HG03457 (cell line): ENCODE data around the gene ERAL1.
"Not testable (repeated sequence)": the region's sequence is repeated elsewhere in the genome, so short reads cannot be mapped to it uniquely, and the experiment has no call there.

Experiments
- ATAC-seq: cut with Tn5 transposase; IDR thresholded peaks from one replicate; pipeline ENCODE4 v1.9.1; 2021; ENCODE audit warnings: moderate number of reproducible peaks; ENCODE audit not compliant: unreplicated experiment

The ERAL1 gene

DNA sequence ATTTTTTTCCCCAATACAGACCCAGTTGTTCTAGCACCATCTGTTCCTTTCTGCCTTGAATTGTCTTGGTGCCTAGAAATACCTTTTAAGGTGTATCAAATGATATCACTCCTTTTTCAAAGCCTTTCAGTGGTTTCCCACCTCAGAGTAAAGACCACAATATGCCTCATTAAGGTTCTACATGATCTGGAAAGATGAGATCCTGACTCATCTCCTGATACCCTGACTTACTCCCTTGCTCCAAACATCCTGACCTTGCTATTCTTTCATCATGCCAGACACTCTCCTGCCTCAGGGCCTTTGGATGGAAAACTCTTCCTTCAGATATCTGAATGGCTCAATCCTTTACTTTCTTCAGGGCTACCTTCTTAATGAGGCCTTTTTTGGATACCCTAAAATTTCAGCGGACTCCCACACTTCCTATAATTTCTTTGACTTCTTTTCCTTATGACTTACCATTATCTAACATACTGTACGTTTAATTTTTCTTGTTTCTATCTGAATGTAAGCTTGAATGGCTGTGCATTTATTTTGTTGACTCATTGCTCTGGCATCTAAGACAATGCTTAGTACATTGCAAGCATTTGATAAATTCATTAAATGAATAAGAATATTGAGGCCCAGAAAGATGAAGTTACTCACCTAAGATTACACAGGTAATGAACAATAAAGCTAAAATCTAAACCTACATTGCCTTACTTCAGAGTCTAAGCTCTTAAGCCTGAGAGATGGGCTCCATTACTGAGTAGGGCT is 23.5 kb downstream of the ERAL1 start:
- no peak for ATAC-seq

DNA sequence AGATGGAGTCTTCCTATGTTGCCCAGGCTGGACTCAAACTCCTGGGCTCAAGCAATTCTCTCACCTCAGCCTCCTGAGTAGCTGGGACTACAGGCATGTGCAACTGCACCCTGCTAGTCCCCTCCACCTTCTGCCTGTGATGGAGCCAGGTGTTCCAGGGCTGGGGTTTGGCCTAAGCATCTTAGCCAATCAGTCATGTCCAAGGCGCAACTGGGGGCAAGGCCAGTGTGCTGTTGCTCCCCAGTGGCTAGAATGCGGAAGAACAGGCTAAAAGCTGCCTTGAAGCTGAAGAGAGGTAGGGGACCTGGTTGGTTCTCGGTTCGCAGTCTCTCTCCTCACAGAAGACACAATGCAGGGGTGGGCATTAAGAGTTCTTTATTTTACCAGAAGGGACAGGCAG is 24.2 kb downstream of the ERAL1 start:
- no peak for ATAC-seq

- no peak for ATAC-seq
These were observed 25.2 kb downstream of the ERAL1 start for GRCh38 chr17:28879886-28880571.

DNA sequence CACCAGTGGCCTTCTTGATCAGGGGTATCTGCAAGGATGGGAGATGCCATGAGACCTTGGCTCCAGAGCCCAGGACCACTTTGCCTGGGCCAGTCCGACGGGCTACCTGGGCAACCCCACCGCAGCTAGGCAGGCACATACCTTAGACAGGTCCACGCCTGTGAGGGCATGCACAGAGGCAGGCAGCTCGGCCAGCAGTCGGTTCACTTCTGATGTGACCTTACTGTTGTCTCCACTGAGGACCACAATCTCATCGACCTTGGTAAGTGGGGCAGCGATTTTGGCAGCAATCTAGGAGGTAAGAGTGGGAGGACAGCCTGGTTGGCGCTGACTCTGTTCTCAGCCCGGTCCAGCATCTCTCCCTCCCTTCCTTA is 25.7 kb downstream of the ERAL1 start:
- no peak for ATAC-seq

DNA sequence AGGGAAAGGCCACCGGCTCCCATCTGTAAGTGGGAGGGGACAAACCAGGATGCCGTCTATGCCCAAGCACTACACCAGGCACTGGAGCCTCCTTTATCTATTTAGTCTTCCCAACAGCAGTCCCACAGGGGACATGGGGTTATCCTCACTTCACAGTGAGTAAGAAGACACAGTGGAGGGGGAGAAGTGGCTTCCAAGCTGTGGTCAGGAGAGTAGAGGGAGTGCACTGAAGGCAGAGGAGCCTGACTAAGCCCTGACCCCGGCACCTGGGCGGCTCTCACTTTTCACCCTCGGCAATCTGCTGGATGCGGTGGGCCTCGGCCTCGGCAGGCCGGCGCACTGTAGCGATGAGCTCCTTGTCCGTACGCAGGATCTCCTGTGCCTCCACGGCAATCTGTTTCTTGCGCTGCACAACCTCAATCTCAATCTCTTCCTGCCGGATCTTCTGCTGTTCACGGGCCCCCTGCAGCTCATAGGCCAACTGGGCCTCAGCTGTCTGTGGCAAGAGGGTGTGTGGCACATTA is 26.8 kb downstream of the ERAL1 start:
- ATAC-seq: no peak

GRCh38 chr17:28882154-28882895 is 27.5 kb downstream of the ERAL1 start:
- ATAC-seq: no peak

GRCh38 chr17:28883967-28884702 is 29.3 kb downstream of the ERAL1 start:
- ATAC-seq: no peak

DNA sequence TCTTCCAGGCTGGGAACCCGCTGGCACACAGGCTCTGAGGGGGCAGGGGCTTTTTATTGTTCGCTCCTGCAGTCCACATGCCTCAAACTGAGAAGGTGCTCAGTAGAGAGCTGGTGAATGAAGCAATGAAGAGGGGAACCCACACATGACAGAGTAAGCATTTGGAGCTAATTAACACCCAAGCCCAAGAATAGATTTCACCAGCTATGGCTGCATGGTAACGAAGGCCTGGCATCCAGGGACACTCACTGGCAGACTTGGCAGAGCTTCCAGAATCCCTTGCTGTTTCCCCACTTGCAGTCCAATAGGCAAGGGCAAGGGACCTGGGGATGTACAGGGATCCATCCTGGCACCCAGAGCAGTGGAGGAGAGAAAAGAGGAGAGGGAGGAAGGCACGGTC is 30.5 kb downstream of the ERAL1 start:
- ATAC-seq: no peak

DNA sequence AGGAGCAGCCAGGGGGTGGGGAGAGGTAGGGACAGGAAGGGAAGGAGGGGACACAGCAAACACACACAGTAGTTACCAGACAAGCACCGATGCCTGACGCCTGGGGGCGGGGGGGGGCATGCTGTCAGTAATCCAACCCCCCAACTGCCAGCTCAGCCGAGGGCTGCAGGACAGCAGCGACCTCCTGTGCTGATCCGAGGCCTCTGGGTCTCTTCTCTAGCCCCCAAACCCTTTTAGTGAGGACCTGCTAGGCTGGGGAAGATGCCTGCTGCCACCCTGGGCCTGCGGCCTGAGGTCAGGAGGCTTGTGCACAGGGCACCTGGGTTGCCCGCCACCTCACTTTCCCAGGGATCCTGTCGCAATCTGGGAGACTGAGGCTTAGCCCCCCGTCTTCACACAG is 31.1 kb downstream of the ERAL1 start:
- ATAC-seq: no peak

DNA sequence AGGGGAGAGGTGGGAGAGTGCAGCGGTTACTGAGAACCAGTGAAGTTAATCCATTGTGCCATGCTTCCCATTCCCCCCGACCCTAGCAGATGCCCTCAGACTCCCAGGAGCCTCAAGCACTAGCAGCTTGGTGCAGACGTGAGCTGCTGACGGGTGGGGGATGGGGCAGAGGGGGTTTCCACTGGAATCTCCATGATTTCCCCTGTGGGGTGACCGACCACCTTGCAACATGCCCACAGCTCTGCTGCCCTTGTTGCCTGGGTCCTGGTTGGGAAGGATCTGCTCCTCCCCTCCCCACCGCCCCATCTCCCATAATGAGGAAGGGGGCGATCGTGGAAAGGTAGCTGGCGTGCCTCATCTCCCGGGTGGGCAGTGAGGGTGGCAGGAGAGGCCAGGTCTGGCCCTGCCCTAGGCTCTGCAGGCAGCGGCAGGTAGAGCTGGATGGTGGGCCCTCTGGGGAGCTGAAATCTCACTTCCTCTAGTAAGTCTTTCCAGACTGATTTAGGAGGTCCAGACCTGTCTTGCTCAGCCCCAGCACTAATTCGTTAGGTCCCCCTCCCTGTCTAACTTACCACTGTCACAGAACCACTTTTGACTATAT is 33.2 kb downstream of the ERAL1 start:
- no peak for ATAC-seq

- no peak for ATAC-seq
These were observed 34.0 kb downstream of the ERAL1 start for GRCh38 chr17:28888832-28889231.

DNA sequence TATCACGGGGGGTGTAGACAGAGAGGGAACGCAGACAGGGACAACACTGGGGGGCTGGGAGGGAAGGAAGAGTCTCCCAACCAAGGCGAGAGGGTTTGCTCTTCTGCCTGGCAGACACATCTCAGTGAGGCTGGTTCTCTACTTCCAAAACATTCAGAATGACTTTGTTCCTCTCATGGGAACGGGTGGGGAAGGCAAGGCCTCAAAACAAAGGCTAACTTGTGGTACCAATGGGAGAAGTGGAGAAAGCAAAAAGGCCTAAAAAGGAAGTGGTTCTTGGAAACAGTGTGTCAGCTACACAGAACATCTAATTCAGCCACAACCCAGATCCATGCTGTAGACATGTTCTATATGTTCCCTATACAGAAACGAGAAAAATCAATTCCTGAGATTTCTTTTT is 35.2 kb downstream of the ERAL1 start:
- no peak for ATAC-seq

DNA sequence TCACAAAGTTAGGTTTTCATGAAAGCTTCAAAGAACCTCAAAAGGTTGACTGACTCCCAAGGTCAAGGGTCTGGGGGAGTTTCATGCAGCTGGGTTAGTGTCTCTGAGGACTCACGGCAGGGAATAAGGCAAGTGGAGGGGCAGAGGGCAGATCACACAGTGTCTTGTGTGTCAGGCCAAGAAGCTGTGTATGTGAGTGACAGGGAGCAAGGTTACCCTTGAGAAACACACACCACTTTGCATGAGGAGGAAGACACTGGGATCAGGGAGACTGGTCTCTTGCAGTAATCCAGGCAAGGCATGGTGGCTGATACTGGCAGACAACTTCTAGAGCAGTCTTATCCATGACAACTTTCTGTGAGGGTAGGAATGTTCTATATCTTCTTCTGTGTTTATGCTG is 36.4 kb downstream of the ERAL1 start:
- no peak for ATAC-seq

- no peak for ATAC-seq
These were observed 37.2 kb downstream of the ERAL1 start for GRCh38 chr17:28892024-28892423.

- not testable (repeated sequence) for ATAC-seq
These were observed 38.7 kb downstream of the ERAL1 start for GRCh38 chr17:28893248-28894183.

GRCh38 chr17:28895794-28896447 is 41.1 kb downstream of the ERAL1 start:
- no peak for ATAC-seq

DNA sequence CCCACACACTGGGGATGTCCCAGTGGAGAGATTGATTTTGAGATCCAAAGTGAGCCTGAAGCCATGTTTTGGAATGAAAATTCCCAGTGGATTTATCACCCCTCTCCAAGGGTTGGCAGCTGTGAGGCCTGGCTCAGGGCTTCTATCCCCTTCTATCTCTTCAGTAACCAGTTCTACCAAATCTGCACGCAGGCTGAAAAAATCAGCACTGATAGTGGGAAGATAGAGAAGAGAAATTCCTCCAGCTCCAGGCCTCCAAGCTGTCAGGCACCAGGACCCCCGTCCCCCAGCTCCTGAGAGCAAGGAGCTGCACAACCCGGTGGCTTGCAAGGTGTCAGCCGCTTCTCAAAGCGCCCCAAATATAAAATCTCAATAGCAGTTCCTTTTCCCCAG is 41.7 kb downstream of the ERAL1 start:
- ATAC-seq: no peak

DNA sequence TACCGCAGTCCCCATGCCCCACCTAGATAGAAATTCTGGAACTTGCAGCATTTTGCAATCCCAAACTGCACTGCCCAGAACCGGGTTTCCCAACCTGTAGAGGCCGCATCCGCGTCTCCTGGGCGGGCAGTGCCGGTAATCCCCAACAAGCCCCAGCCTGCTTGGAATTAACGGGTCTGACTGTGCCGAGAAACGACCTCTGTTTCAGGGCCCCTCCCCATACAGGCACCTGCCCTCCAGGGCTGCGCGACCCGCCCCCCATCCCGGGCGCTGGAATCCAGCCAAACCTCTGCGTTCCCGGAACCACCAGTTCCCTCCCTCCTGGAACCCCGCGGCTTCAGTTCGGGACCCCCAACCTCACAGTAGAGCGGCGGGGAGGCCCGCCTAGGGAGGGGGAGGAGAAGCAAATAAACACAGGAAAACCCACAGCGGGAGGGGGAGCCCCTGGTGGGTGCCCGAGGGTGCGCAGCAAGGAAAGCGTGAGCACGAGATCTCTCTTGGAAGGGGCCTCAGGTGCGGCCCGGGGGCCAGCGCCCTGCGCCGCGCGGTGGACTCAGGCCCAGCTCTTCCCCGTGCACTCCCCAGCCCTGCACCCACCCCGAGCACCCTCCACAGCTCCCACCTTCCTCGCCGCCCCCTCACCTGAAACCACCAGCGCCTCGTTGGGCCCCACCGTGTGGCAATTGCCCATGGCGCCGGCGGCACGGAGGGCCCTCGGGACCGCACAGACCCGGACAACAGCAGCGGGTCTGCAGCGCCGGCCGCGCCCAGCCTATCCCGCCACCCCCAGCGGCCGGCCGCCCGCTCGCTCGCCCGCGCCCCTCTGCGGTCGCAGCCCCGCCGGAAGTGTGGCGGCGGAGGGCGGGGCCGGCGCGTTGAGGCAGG is 42.3 kb downstream of the ERAL1 start, which contains the start of gene FLOT2:
TSS of gene FLOT2 (minus strand) at position 850 of the 885 bp plus-strand sequence. CDS start at position 691, 159 bp downstream.
- ATAC-seq: no peak
